WTC11 (cell line): Measurements from ENCODE around the gene PHAF1. TPM values are rescaled to one million over a fixed set of nuclear protein-coding genes. Genes with fewer than 3 reads are reported as not detected.

ENCODE experiments used
- ATAC-seq: fragments of 200-7000 bp; cut with Tn5 transposase; 2 replicates; pipeline ENCODE4 v1.10.0; 2021; ENCODE audit warnings: mild to moderate bottlenecking, moderate library complexity
- CTCF ChIA-PET: fragments of 300-600 bp; sonication (Branson Sonifier 250); formaldehyde crosslinking; loops from one replicate; lab custom pipeline; 2021; ENCODE audit warnings: antibody characterized with exemption; lab: Charles Lee
- POLR2A ChIA-PET: fragments of 350-600 bp; sonication (Branson Sonifier 250); formaldehyde crosslinking; loops from one replicate; lab custom pipeline; 2021; ENCODE audit warnings: antibody characterized with exemption; lab: Charles Lee
- DNase-seq: peaks from one replicate; pipeline ENCODE4 v3.0.0; 2021; ENCODE audit warnings: low spot score
- H3K27ac Mint-ChIP-seq: 2 replicates; pipeline ENCODE4 v1.8.0; 2021; ENCODE audit warnings: mixed read lengths
- H3K27me3 Mint-ChIP-seq: 2 replicates; pipeline ENCODE4 v1.8.0; 2021; ENCODE audit warnings: low read depth, mild to moderate bottlenecking, moderate library complexity, mixed read lengths
- H3K36me3 Mint-ChIP-seq: 2 replicates; pipeline ENCODE4 v1.8.0; 2021; ENCODE audit warnings: mixed read lengths
- H3K4me1 Mint-ChIP-seq: 2 replicates; pipeline ENCODE4 v1.8.0; 2022; ENCODE audit warnings: mixed read lengths
- H3K4me3 Mint-ChIP-seq: 2 replicates; pipeline ENCODE4 v1.8.0; 2021; ENCODE audit warnings: mild to moderate bottlenecking, moderate library complexity, mixed read lengths
- H3K9me3 Mint-ChIP-seq: 2 replicates; pipeline ENCODE4 v1.8.0; 2021; ENCODE audit warnings: mixed read lengths
- CBFB ChIP-seq: sonication (generic); formaldehyde crosslinking; IDR thresholded peaks from 2 replicates; pipeline ENCODE4 v1.8.1; 2022; ENCODE audit warnings: mild to moderate bottlenecking, low read depth, missing genetic modification reagents
- ELF4 ChIP-seq: sonication (generic); formaldehyde crosslinking; IDR thresholded peaks from 2 replicates; pipeline ENCODE4 v1.8.1; 2022; ENCODE audit warnings: low read depth, mild to moderate bottlenecking, moderate library complexity, missing genetic modification reagents
- EMX1 ChIP-seq: fragments of 250-450 bp; sonication (Bioruptor Pico); IDR thresholded peaks from 2 replicates; pipeline ENCODE4 v1.8.0; 2021; ENCODE audit warnings: mild to moderate bottlenecking
- FOXK1 ChIP-seq: sonication (generic); formaldehyde crosslinking; IDR thresholded peaks from 2 replicates; pipeline ENCODE4 v1.8.0; 2022; ENCODE audit warnings: mild to moderate bottlenecking, moderate library complexity, missing genetic modification reagents
- FOXP1 ChIP-seq: sonication (generic); formaldehyde crosslinking; IDR thresholded peaks from 2 replicates; pipeline ENCODE4 v1.8.0; 2022; ENCODE audit warnings: missing genetic modification reagents, mild to moderate bottlenecking, moderate library complexity, borderline replicate concordance
- GTF2I ChIP-seq: fragments of 250-450 bp; sonication (Bioruptor Pico); conservative IDR thresholded peaks from 2 replicates; pipeline ENCODE4 v1.4.0; 2021; ENCODE audit warnings: mild to moderate bottlenecking
- KAT7 ChIP-seq: sonication (generic); formaldehyde crosslinking; IDR thresholded peaks from 2 replicates; pipeline ENCODE4 v1.8.1; 2023; ENCODE audit warnings: missing genetic modification reagents, mild to moderate bottlenecking, borderline replicate concordance
- NR2C2 ChIP-seq: sonication (generic); formaldehyde crosslinking; IDR thresholded peaks from 2 replicates; pipeline ENCODE4 v1.8.0; 2022; ENCODE audit warnings: mild to moderate bottlenecking, missing genetic modification reagents
- NR3C1 ChIP-seq: sonication (generic); formaldehyde crosslinking; conservative IDR thresholded peaks from 2 replicates; pipeline ENCODE4 v1.8.1; 2023; ENCODE audit warnings: low read depth, mild to moderate bottlenecking, missing genetic modification reagents
- RORB ChIP-seq: fragments of 250-450 bp; sonication (Bioruptor Pico); IDR thresholded peaks from 2 replicates; pipeline ENCODE4 v1.9.0; 2021; ENCODE audit warnings: mild to moderate bottlenecking
- SMAD3 ChIP-seq: sonication (generic); formaldehyde crosslinking; IDR thresholded peaks from 2 replicates; pipeline ENCODE4 v1.8.0; 2022; ENCODE audit warnings: missing genetic modification reagents, mild to moderate bottlenecking, borderline replicate concordance
- SMAD4 ChIP-seq: sonication (generic); formaldehyde crosslinking; IDR thresholded peaks from 2 replicates; pipeline ENCODE4 v1.8.0; 2022; ENCODE audit warnings: mild to moderate bottlenecking, missing genetic modification reagents
- TEAD1 ChIP-seq: sonication (generic); formaldehyde crosslinking; IDR thresholded peaks from 2 replicates; pipeline ENCODE4 v1.8.0; 2022; ENCODE audit warnings: mild to moderate bottlenecking, missing genetic modification reagents
- ZNF121 ChIP-seq: sonication (generic); formaldehyde crosslinking; IDR thresholded peaks from 2 replicates; pipeline ENCODE4 v1.8.0; 2023; ENCODE audit warnings: missing genetic modification reagents
- ZNF423 ChIP-seq: fragments of 250-450 bp; sonication (Bioruptor Pico); IDR thresholded peaks from 2 replicates; pipeline ENCODE4 v2.1.2; 2022; ENCODE audit warnings: mild to moderate bottlenecking, moderate library complexity
- ZNF671 ChIP-seq: fragments of 250-450 bp; sonication (Bioruptor Pico); IDR thresholded peaks from 2 replicates; pipeline ENCODE4 v1.8.0; 2021; ENCODE audit warnings: mild to moderate bottlenecking
- total RNA-seq: library from RNA; stranded (reverse); gene quantifications from 3 replicates; pipeline ENCODE4 v1.2.3, GENCODE V29; 2021
- TF ChIP-seq, protein P1 (sequence below): sonication (generic); formaldehyde crosslinking; IDR thresholded peaks from 2 replicates; pipeline ENCODE4 v1.8.1; 2022; ENCODE audit warnings: low read depth, mild to moderate bottlenecking, moderate library complexity, missing genetic modification reagents, borderline replicate concordance
- TF ChIP-seq, protein P2 (sequence below): sonication (generic); formaldehyde crosslinking; IDR thresholded peaks from 2 replicates; pipeline ENCODE4 v1.8.1; 2023; ENCODE audit warnings: mild to moderate bottlenecking, missing genetic modification reagents, borderline replicate concordance
- TF ChIP-seq, protein P3 (sequence below): sonication (generic); formaldehyde crosslinking; IDR thresholded peaks from 2 replicates; pipeline ENCODE4 v1.8.0; 2022; ENCODE audit warnings: mild to moderate bottlenecking, missing genetic modification reagents
- TF ChIP-seq, protein P4 (sequence below): fragments of 250-450 bp; sonication (Bioruptor Pico); IDR thresholded peaks from 2 replicates; pipeline ENCODE4 v1.9.0; 2021; ENCODE audit warnings: mild to moderate bottlenecking
- TF ChIP-seq, protein P5 (sequence below): sonication (generic); formaldehyde crosslinking; IDR thresholded peaks from 2 replicates; pipeline ENCODE4 v1.8.1; 2022; ENCODE audit warnings: low read depth, missing genetic modification reagents, borderline replicate concordance

The PHAF1 gene
- total RNA-seq, 1 experiment from 2014 or later: 18.8 TPM

DNA sequence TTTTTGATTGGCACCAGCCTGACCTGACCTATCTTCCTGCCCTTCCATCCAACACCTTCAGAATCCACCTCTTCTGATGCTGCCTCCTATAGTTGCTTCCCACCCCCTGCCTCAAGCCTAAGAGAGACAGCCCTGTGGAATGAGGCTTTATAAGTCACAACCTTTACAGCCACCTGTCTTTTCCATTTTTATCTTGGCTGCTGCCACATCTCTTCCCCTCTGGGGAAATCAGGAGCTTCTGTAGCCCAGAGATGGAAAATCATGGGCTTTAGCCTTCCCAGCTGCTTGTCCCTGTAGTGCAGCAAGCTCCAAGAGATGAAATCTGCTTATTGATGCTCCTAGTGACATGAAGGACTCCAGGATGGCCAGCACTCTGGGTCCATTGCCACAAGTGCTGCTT, 18.7 kb downstream of the PHAF1 start:
- ATAC-seq: no peak
- peaks cover 31% of the 10 kb centered on the region for H3K36me3 Mint-ChIP-seq
- H3K4me1 Mint-ChIP-seq: no peaks in the 10 kb centered on the region
- no peak overlapping the region for H3K27ac Mint-ChIP-seq
- H3K4me3 Mint-ChIP-seq: no peak overlapping the region
- no peaks in the 10 kb centered on the region for H3K27me3 Mint-ChIP-seq
- ChIA-PET CTCF (interaction anchor here (0.6 to 1.8 kb wide), 5 partner anchors 24 to 175 kb away, joined by 3 to 7 read pairs (median 5); no protein-coding TSS in a partner anchor), POLR2A (interaction anchor here (0.9 kb wide), 1 partner anchor 18 kb away, joined by 3 read pairs; the partner anchor contains the start of gene PHAF1)
- no peaks in the 10 kb centered on the region for H3K9me3 Mint-ChIP-seq
- no peak for TF ChIP-seq SMAD4
- TF ChIP-seq, protein P1, sequence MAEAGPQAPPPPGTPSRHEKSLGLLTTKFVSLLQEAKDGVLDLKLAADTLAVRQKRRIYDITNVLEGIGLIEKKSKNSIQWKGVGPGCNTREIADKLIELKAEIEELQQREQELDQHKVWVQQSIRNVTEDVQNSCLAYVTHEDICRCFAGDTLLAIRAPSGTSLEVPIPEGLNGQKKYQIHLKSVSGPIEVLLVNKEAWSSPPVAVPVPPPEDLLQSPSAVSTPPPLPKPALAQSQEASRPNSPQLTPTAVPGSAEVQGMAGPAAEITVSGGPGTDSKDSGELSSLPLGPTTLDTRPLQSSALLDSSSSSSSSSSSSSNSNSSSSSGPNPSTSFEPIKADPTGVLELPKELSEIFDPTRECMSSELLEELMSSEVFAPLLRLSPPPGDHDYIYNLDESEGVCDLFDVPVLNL (CRISPR knock-in tag): no peak
- no peak for DNase-seq

DNA sequence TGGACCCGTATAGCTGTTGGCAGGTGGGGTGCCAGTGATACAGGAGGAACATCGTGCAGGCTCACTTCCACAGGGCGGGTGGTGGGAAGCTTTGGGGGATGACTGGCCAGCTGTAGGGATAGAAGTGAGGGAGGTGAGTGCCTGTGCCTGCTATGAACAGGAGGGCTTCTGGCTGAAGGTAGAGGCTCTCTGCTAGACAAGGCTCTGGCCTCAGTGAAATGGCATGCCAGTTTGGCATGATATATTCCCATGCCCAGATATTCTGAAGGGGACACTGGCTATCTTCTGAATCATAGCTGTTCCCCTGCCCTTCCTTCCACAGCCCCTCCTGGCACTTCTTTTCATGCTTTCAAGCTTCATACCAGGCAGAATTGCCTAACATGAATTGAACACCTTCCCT, 19.1 kb downstream of the PHAF1 start:
- Mint-ChIP-seq H3K4me1 (no peaks in the 10 kb centered on the region), H3K36me3 (peaks cover 28% of the 10 kb centered on the region), H3K4me3 (no peak overlapping the region), H3K27me3 (no peaks in the 10 kb centered on the region), H3K9me3 (no peaks in the 10 kb centered on the region), H3K27ac (no peak overlapping the region)
- DNase-seq (no peak), ATAC-seq (no peak)
- TF ChIP-seq, protein P2, sequence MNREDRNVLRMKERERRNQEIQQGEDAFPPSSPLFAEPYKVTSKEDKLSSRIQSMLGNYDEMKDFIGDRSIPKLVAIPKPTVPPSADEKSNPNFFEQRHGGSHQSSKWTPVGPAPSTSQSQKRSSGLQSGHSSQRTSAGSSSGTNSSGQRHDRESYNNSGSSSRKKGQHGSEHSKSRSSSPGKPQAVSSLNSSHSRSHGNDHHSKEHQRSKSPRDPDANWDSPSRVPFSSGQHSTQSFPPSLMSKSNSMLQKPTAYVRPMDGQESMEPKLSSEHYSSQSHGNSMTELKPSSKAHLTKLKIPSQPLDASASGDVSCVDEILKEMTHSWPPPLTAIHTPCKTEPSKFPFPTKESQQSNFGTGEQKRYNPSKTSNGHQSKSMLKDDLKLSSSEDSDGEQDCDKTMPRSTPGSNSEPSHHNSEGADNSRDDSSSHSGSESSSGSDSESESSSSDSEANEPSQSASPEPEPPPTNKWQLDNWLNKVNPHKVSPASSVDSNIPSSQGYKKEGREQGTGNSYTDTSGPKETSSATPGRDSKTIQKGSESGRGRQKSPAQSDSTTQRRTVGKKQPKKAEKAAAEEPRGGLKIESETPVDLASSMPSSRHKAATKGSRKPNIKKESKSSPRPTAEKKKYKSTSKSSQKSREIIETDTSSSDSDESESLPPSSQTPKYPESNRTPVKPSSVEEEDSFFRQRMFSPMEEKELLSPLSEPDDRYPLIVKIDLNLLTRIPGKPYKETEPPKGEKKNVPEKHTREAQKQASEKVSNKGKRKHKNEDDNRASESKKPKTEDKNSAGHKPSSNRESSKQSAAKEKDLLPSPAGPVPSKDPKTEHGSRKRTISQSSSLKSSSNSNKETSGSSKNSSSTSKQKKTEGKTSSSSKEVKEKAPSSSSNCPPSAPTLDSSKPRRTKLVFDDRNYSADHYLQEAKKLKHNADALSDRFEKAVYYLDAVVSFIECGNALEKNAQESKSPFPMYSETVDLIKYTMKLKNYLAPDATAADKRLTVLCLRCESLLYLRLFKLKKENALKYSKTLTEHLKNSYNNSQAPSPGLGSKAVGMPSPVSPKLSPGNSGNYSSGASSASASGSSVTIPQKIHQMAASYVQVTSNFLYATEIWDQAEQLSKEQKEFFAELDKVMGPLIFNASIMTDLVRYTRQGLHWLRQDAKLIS (CRISPR knock-in tag): no peak
- no peak for TF ChIP-seq RORB (CRISPR knock-in tag)
- no peak for TF ChIP-seq ZNF671
- TF ChIP-seq ZNF423: no peak
- TF ChIP-seq NR2C2 (CRISPR knock-in tag): no peak
- TF ChIP-seq, protein P3, sequence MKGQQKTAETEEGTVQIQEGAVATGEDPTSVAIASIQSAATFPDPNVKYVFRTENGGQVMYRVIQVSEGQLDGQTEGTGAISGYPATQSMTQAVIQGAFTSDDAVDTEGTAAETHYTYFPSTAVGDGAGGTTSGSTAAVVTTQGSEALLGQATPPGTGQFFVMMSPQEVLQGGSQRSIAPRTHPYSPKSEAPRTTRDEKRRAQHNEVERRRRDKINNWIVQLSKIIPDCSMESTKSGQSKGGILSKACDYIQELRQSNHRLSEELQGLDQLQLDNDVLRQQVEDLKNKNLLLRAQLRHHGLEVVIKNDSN (CRISPR knock-in tag): no peak
- no peak for TF ChIP-seq ZNF121 (CRISPR knock-in tag)
- TF ChIP-seq CBFB (CRISPR knock-in tag): no peak
- TF ChIP-seq TEAD1 (CRISPR knock-in tag): no peak
- TF ChIP-seq, protein P1 (CRISPR knock-in tag): no peak
- ChIA-PET POLR2A (interaction anchor here (0.9 kb wide), 1 partner anchor 19 kb away, joined by 3 read pairs; the partner anchor contains the start of gene PHAF1), CTCF (interaction anchor here (0.9 to 1.8 kb wide), 5 partner anchors 22 to 175 kb away, joined by 3 to 7 read pairs (median 4); partner anchors contain the start of gene B3GNT9)

DNA sequence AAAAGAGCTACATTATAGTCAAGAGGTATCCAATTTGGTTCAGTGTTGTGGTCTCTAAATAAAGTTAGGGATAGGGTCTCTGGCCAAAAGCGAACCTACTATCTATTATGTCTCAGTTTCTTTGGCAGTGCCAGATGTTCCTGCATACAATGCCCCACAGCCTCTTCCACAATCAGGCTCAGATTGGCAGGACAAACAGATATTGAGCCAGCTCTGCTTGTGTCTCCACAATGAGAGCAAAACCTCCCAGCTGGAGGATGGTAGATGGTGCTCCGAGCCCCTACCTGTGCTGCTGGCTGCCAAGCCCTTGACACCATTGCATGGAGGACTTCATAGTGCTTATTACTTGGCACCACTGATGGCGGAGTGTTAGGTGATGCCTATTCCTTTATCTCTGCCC, 19.7 kb downstream of the PHAF1 start:
- POLR2A ChIA-PET: no interaction called here
- Mint-ChIP-seq H3K27ac (no peak overlapping the region), H3K4me3 (no peak overlapping the region), H3K27me3 (no peaks in the 10 kb centered on the region), H3K9me3 (no peaks in the 10 kb centered on the region), H3K36me3 (peaks cover 32% of the 10 kb centered on the region), H3K4me1 (no peaks in the 10 kb centered on the region)
- CTCF ChIA-PET: interaction anchor here (0.9 to 1.8 kb wide), 5 partner anchors 22 to 169 kb away, joined by 3 to 7 read pairs (median 4); partner anchors contain the start of gene B3GNT9
- TF ChIP-seq EMX1 (CRISPR knock-in tag): no peak
- no peak for TF ChIP-seq FOXP1
- TF ChIP-seq FOXK1: no peak
- TF ChIP-seq, protein P4, sequence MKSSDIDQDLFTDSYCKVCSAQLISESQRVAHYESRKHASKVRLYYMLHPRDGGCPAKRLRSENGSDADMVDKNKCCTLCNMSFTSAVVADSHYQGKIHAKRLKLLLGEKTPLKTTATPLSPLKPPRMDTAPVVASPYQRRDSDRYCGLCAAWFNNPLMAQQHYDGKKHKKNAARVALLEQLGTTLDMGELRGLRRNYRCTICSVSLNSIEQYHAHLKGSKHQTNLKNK (CRISPR knock-in tag): no peak
- no peak for TF ChIP-seq KAT7
- TF ChIP-seq, protein P1 (CRISPR knock-in tag): no peak
- no peak for TF ChIP-seq ELF4
- TF ChIP-seq, protein P5, sequence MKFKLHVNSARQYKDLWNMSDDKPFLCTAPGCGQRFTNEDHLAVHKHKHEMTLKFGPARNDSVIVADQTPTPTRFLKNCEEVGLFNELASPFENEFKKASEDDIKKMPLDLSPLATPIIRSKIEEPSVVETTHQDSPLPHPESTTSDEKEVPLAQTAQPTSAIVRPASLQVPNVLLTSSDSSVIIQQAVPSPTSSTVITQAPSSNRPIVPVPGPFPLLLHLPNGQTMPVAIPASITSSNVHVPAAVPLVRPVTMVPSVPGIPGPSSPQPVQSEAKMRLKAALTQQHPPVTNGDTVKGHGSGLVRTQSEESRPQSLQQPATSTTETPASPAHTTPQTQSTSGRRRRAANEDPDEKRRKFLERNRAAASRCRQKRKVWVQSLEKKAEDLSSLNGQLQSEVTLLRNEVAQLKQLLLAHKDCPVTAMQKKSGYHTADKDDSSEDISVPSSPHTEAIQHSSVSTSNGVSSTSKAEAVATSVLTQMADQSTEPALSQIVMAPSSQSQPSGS (CRISPR knock-in tag): no peak
- TF ChIP-seq NR3C1 (CRISPR knock-in tag): no peak
- no peak for TF ChIP-seq GTF2I
- no peak for TF ChIP-seq NR2C2 (CRISPR knock-in tag)
- TF ChIP-seq SMAD3 (CRISPR knock-in tag): no peak
- DNase-seq: no peak
- ATAC-seq: no peak
